ENCODE data around the gene ZNF564.
"Not testable (repeated sequence)": the region's sequence is repeated elsewhere in the genome, so short reads cannot be mapped to it uniquely, and the experiment has no call there.

Gene ZNF564

DNA sequence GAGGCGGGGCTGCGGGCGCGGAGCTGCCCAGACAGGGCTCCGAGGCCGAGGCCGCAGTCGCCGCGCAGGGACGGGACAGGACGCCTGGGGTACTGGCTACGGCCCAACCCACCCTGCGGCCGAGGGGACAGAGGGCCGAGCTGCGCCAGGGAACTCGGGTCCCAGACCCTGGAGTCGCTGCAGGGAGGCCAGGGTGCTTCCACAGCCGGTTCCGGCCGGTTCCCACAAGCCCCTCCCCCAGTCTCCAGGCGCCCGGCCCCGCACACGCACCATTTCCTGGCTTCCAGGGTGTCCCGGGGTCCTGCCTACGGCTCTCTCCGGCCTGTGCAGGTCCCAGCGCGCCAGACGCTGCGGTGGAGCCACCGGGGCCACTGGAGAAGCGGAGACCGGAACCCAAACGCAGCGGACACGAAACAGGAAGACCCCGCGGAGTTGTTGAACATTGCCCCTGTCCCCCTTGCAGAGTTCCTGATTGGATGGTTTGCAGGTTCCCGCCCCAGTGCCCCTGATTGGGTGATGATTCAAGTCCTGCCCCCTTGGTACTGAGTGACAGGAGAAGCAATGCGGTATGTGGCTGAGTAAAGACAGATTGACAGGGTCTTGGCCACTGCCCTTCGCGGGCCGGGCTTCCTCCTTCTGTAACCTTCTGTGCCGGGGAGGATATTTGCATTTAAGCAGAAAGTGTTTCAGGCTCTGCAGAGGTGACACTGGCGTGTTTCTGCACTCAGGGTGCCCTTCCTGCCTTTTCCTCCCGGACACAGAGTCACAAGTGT, at the start of gene ZNF564:
Gene ZNF564 (minus strand): TSS at position 423 of the 773 bp plus-strand sequence. CDS start 150 bp downstream, at position 273.
- DNase-seq (ENCODE audit: low read depth in 3 of 3) = peak; percentile 74 to 84 (median 82)

DNA sequence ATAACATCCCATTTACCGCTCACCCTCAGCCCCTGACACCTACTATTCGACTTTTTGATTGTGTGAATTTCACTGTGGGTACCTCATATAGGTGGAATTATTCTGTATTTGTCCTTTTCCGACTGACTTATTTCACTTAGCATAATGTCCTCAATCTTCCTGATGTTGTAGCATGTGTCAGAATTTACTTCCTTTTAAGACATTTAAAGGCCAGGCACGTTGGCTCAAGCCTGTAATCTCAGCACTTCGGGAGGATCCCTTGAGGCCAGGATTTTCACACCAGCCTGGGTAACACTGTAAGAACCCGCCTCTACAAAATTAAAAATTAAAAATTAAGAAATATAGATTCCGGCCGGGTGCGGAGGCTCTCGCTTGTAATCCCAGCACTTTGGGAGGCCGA, 46.3 kb upstream of the ZNF564 start:
- no peak for DNase-seq (ENCODE audit: low read depth in 3 of 3)

DNA sequence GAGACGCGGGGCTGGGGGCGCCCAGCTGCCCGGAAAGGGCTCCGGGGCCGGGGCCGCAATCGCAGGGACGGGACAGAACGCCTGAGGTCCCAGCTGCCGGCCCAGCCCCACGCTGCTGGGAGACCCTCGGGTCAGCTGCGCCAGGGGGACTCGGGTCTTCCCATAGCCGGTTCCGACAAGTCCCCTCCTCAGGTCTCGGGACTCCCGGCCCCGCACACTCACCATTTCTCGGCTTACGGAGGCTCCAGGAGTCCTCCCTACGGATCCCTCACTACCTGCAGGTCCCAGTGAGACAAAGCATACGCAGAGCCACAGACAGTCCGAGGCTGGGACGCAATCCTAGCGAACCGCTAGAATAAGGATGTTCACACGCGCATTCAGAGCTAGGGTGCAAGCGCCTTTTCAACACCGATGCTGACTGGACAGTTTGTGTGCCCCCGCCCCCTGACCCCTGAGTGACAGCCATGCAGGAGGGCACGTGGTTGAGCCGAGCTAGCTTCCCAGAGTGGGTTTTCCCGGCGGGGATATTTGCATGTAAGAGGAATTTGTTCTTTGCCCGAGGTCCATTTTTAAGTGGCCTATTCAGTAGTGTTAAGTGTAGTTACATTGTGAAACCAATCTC, 45.8 kb upstream of the ZNF564 start:
- DNase-seq (ENCODE audit: low read depth in 3 of 3) = no peak

DNA sequence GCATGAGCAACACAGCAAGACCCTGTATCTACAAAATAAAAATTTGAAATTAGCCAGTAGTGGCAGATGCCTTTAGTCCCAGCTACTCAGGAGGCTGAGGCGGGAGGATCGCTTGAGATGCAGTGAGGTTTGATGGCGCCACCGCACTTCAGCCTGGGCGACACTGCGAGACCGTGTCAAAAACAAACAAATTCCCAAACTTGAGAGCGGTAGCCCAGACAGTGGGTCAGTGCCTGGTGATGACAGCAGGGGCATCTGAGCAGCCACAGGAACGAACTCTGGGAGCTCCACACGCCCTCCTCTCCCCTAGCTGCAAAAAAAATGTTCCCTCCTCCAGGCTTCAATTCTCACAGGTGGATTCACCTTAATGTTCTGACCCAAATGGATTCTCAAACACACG, 45.2 kb upstream of the ZNF564 start:
- no peak for DNase-seq (ENCODE audit: low read depth in 3 of 3)

DNA sequence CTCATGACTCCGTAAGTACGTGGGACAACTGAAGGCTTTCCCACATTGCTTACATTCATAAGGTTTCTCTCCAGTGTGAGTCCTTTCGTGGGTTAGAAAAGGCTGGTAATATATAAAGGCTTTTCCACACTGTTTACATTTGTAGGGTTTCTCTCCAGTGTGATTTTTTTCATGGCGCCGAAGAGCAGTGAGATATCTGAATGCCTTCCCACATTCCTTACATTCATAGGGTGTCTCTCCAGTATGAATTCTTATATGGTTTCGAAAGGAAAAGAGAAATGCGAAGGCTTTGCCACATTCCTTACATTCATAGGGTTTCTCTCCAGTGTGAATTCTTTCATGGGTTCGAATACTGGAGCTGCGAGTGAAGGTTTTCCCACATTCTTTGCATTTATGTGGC, 29.8 kb upstream of the ZNF564 start:
- no peak for DNase-seq (ENCODE audit: low read depth in 3 of 3)

DNA sequence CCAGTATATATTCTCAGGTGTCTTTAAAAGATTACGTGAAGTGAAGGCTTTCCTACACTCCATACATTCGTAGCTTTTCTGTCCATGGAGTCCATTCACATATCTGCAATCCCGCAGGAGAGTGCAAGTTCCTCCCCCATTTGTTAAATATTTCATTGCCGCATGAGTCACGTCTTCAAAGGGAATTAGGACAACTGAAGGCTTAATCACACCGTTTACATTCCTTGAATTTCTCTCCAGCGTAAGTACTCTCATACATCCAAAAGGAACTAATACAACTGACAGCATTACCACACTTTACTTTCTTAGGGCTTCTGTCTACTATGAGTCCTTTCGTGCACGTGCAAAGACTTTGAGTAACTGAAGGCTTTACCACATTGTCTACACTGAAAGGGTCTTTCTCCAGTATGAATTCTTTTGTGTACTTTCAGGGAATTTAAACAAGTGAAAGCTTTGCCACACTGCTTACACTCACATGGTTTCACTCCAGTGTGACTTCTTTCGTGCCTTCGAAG, 29.0 kb upstream of the ZNF564 start:
- no peak for DNase-seq (ENCODE audit: low read depth in 3 of 3)

DNA sequence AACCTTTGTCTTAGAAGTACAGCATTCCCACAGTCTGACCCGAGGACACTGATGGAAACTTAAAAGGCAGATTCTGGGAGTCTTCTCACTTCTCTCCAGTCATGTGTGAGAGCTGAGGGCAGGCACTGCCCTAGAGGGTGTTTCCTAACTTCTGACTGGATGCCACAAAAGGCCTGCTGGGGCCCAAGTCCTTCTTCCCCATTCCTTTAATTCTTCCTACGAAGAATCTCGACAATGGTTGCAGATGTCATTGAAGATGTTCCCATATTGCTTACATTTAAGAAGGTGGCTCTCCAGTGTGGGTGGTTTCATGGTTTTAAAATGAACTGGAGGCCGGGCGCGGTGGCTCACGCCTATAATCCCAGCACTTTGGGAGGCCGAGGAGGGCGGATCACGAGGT, 27.4 kb upstream of the ZNF564 start:
- no peak for DNase-seq (ENCODE audit: low read depth in 3 of 3)

DNA sequence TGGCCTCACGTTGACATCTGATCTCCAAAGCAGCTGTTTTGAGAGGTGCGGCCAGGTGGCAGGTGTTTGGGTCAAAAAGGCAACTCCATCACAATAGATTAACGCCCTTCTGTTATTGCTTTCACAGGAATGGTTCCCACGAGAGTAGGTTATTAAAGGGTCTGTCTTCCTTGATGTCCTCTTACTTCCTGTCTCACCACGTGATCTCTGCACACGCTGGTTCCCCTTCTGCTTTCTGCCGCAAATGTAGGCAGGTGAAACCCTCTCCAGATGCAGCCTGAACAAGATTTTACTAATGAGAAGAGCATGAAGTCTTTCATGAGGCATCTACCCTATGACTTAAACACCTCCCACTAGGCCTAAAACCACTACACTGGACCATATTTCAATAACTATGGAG, 22.8 kb upstream of the ZNF564 start:
- DNase-seq (ENCODE audit: low read depth in 3 of 3) = no peak

DNA sequence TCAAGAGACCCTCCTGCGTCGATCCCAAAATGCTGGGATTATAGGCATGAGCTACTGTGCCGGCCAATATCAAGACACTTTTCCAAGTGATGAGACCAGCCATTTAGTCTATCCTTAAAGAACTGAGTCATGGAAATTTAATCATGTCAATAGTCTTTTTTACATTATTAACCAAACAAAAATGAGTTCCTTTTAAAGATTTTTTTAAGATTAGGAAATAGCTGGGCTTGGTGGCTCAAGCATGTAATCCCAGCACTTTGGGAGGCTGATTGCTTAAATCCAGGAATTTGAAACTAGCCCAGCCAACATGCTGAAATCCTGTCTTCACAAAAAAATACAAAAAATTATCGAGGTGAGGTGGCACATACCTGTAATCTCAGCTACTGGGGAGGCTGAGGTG, 16.7 kb upstream of the ZNF564 start:
- no peak for DNase-seq (ENCODE audit: low read depth in 3 of 3)

DNA sequence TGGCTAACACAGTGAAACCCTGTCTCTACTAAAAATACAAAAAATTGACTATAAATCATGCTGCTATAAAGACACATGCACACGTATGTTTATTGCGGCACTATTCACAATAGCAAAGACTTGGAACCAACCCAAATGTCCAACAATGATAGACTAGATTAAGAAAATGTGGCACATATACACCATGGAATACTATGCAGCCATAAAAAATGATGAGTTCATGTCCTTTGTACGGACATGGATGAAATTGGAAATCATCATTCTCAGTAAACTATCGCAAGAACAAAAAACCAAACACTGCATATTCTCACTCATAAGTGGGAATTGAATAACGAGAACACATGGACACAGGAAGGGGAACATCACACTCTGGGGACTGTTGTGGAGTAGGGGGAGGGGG, 15.1 kb upstream of the ZNF564 start:
- DNase-seq (ENCODE audit: low read depth in 3 of 3) = not testable (repeated sequence)

DNA sequence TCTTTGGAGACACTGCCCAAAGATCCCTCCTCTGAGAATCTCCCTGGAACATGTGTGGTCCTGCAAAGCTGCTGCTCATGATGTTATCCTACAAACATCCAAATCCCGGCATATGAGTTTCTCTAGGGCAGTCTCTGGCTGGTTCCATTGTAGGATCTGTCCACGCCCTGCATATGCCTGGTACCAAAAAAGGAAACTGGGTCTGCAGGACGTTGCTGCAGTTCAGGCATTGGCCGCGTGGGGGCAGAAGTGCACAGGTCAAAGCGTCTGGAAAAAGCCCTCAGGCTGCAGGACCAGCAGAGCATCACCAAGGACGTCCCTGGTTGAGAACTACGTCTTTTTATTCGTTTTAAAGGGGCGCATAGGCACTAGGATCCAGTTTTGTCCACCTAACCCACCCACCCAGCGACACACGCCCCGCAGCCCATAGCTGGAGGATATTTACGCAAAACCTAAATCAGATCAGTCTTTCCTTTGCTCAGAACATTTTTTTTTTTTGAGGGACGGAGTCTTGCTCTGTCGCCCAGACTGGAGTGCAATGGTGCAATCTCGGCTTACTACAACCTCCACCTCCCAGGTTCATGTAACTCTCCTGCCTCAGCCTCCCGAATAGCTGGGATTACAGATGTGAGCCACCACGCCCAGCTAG, 12.9 kb upstream of the ZNF564 start:
- DNase-seq (ENCODE audit: low read depth in 3 of 3) = peak; percentile 82 to 95 (median 85)

DNA sequence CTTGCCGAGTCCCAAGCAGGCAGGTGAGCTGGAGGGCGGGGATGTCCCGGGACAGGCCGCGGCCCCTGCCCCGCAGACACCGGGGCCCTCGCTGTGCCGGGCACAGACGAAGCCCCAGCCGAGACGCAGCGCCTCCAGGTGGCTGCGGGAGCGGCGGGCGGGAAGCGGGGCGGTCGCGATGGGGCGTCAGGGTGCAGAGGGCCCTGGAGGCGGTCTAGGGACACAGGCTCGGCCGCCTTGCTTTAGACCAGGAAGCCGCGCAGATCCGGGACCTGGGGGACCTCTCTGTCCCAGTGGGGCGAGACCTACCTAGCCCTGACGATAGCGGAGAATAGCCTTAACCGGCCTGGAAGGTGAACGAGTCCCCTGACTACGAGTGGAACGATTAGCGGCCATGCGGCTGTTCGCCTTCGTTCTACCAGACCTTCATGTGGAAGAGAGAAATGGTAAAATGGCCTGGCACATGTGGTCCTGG, 4.2 kb upstream of the ZNF564 start:
- no peak for DNase-seq (ENCODE audit: low read depth in 3 of 3)

DNA sequence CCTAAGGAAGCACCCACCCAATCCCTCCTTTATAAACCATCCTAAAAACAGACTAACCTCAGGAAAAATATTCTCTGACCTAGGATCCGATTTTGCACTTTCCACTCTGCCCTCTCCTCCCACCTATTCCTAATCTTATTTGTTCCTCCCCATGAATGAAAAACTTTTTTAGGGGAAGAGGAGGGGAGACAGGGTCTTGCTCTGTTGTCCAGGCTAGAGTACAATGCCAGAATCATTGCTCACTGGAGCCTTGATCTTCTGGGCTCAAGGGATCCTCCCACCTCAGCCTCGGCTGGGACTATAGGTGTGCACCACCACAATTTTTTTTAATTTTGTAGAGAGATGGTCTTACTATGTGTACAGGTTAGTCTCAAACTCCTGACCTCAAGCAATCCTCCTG, 4.4 kb downstream of the ZNF564 start:
- DNase-seq (ENCODE audit: low read depth in 3 of 3) = no peak

DNA sequence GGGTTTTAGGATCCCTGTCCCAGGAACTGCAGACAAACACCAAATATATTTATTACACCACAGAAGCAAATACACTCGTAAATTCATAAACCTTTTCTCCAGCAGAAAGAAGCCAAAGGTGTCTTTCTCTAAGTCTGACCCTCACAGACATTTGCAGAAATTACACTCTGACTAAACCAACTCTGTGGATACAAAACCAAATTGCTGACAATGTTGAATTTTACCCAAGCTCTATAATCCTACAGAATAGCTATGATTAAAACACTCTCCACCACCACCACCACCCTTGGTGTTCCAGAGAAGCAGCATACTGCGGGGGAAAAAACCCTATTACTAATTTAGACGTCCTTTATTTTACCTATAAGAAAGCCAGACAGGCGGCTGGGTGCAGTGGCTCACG, 5.2 kb downstream of the ZNF564 start:
- DNase-seq (ENCODE audit: low read depth in 3 of 3) = no peak

DNA sequence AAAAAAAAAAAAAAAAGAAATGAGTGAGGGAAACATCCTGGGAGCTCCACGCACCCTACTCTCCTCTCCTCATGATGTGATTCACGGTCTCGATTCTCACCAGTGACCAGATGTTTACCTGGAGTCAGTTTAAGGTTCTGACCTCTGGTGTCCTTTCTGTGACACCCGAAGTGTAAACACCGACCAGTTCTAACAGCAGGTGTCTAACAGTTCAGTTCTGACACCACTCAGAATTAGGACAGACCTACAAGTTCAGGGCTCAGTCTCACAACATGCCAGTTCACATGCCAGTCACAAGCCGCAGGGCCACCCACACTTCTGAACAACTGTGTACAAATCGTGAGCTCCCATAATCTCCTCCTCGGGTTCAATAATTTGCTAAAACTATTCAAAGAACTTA, 6.0 kb downstream of the ZNF564 start:
- DNase-seq (ENCODE audit: low read depth in 3 of 3) = no peak

DNA sequence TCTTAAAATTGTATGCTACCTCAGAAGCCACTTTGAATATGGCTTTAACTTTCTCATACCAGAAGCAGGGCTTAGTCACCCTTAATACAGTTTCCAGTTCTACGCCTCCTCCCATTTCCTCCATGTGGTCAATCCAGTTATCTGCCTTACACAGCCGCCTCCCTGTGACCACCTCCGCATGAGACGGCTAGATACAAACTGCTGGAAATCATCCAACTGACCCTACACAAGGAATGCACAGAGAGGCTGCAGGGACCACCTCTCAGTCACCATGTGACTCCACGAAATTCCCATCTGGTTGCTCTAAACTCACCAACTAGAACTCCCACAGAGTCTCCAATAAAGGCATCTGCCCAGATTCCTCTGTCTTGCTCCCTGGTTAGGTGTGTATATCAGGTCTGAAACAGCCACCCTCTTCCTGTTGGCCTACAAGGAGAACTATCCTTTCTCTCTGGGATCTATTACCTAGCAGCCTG, 6.8 kb downstream of the ZNF564 start:
- DNase-seq (ENCODE audit: low read depth in 3 of 3) = no peak

DNA sequence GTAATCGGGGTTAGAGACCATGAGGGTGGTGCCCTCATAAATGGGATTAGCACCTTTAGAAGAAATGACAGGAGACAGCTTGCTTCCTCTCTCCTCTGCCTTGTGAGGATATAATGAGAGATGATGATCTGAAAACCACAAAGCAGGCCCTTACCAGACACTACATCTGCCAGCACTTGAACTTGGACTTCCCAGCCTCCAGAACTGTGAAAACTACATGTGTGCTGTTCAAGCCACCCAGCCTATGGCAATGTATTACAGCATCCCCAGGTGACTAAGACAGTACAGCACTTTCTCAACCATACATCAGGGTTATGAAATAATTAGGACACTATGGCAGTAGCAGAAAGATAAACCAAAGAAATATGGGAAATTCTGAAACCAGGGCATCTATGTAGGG, 7.4 kb downstream of the ZNF564 start:
- no peak for DNase-seq (ENCODE audit: low read depth in 3 of 3)

DNA sequence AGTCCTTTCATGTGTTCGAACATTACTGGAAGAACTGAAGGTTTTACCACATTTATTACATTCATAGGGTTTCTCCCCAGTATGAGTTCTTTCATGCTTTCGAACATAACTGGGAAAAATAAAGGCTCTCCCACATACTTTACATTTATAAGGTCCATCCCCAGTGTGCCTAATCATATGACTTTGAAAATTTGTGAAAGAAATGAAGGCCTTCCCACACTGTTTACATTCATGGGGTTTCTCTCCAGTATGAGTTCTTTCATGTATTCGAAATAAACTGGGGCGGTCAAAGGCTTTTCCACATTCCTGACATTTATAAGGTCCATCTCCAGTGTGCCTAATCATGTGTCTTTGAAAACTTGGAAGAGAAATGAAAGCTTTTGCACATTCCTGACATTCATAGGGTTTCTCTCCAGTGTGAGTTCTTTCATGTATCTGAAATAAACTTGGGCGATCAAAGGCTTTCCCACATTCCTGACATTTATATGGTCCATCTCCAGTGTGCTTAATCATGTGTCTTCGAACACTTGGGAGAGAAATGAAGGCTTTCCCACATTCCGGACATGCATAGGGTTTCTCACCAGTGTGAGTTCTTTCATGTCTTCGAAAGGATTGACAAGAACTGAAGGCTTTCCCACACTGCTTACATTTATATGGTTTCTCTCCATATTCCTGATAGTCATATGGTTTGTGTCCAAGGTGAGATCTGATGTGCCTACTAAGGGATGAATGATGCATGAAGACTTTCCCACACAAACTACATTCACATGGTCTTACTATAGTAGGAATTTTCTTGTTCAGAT, 24.0 kb downstream of the ZNF564 start:
- no peak for DNase-seq (ENCODE audit: low read depth in 3 of 3)

DNA sequence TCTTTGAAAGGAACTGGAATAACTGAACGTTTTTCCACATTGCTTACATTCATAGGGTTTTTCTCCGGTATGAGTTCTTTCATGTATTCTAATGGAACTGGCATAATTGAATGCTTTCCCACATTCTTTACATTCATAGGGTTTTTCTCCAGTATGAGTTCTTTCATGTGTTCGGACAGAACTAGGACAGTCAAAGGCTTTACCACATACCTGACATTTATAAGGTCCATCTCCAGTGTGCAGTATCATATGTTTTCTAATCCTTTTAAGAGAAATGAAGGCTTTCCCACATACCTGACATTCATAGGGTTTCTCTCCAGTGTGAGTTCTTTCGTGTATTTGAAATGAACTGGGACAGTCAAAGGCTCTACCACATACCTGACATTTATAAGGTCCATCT, 24.7 kb downstream of the ZNF564 start:
- DNase-seq (ENCODE audit: low read depth in 3 of 3) = no peak

DNA sequence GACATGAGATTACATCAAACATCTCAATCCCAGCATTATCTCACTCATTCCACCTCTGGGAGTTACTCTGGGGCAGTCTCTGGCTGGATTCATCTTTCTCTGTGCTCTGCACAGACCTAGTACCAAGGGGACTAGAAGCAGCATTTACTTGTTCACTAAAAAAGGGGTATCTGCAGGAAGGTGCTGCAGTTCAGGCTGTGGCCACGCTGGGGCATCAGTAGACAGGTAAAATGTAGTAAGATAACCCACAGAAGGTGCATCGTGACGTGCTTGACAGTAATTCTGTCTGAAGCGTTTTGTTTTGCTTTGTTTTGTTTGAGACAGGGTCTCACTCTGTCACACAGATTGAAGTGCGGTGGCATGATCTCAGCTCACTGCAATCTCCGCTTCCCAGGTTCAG, 29.3 kb downstream of the ZNF564 start:
- no peak for DNase-seq (ENCODE audit: low read depth in 3 of 3)

DNA sequence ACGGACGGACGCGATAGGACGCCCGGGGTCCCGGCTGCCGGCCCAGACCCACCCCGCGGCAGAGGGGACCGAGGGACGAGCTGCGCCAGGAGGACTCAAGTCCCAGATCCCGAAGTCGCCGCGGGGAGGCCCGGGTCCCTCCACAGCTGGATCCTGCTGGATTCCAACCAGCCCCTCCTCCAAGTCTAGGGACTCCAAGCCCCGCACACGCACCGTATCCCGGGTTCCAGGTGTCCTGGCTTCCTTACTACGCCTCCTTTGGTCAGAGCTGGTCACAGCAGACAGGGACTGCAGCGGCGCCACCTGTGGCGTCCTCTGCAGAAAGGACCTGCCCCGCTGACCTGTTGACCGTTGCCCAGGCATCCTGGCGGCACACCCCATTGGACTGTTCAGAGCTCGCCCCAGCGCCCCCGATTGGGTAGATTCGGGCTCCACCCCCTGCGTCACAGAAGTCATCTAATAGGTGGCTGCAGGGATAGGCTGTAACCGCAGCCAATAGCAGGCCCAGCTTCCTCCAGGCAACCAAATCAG, 37.7 kb downstream of the ZNF564 start:
- DNase-seq (ENCODE audit: low read depth in 3 of 3) = no peak
